C1 segment of cervical spinal cord (tissue), 14 donors: ENCODE data around the gene UQCRHL.

Source experiments
- DNase-seq, 14 donors: peaks; one replicate each; lab custom pipeline; 2025; lab: John Stamatoyannopoulos, UW

Gene UQCRHL

DNA sequence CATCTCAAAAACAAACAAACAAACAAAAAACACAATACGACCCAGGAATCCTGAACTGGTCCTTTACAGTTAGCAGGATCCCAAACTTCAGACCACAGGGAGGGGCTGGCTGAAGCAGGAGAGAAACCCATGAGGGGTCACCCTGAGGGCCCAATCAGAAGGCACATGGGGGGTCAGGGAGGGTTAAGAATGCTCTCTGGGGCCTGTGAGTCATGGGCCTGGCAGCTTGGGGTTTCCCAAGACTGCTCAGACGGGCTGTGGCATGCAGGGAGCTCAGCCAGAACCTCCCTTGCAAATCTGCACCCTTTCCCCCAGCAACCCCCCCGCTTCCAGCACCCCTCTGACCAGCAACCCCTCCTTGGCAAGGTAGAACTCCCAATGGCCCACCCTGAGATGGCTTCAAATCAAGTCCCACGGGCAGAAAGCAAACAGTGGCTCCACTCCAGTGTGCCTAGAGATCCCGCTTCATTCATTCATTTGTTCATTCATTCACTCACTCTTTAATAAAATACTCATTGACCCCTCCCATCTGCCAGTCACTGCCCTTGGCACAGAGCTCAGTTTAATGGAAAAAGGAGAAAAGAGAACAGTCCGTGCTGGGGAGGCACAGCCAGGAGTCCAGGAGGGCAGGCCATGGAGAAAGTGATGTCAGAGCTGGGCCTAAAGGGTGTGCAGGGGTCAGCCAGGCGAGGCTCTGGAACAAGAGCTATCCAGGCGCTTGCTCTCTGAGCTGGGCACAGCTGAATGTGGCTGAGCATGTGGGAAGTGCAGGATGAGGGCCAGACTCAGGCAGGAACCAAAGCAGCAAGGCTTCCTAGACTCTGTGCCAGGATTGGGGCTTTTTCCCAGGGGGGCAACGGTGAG is 8.2 kb downstream of the UQCRHL start:
- peak in 7 of 14 donors; percentile 13 to 70 (median 29) for DNase-seq

DNA sequence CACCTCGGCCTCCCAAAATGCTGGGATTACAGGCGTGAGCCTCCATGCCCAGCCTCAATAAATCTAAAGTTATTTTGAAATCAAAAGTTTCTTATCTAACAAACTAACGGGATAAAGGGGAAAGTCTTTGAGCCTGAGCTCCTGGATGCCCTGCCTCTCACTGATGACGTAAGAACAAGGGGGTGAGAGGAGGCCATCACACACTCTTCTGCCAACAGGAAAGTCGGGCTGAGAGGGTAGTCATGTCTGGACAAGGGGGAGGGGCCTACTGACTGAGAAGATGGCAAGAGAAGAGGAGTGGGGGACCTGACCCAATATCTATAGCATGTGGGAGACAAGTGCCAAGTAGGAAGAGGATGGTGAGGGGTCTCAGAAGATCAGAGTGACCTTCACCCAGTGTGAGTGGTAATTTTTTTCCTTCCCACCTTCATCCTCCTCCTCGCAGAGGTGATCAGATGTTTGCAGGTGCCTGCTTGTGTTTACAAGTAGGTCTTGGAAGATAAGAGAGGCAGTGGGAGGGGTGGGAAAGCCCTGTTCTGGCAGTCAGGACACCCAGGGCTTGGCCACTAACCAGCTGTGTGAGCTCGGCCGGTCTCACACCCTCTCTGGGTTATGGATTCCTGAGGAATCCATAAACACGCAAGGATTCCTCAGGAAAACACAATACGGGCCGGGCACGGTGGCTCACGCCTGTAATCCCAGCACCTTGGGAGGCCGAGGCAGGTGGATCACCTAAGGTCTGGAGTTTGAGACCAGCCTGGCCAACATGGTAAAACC is 9.6 kb downstream of the UQCRHL start:
- DNase-seq: no peak

DNA sequence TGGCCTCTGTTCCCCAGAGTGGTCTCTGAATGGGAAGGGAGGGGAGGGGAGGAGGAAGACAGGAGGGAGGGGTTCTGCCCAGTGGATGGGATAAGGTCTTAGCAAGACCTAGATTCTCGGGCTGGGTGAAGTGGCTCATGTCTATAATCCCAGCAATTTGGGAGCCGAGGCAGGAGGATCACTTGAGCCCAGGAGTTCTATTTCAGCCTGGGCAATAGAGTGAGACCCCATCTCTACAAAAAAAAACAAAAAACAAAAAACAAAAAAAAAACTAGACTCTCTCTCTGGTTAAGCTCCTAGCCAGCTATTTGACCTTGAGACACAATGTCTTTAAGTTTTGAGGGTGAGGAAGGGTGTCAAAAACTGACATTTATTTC is 11.4 kb downstream of the UQCRHL start:
- no peak for DNase-seq

GRCh38 chr1:15788624-15789301 is 18.7 kb downstream of the UQCRHL start:
- DNase-seq: no peak

- DNase-seq: peak in 3 of 14 donors; percentile 0 to 70 (median 11)
These were observed 20.9 kb downstream of the UQCRHL start for GRCh38 chr1:15786581-15786980.

GRCh38 chr1:15785683-15786082 is 21.8 kb downstream of the UQCRHL start:
- no peak for DNase-seq

DNA sequence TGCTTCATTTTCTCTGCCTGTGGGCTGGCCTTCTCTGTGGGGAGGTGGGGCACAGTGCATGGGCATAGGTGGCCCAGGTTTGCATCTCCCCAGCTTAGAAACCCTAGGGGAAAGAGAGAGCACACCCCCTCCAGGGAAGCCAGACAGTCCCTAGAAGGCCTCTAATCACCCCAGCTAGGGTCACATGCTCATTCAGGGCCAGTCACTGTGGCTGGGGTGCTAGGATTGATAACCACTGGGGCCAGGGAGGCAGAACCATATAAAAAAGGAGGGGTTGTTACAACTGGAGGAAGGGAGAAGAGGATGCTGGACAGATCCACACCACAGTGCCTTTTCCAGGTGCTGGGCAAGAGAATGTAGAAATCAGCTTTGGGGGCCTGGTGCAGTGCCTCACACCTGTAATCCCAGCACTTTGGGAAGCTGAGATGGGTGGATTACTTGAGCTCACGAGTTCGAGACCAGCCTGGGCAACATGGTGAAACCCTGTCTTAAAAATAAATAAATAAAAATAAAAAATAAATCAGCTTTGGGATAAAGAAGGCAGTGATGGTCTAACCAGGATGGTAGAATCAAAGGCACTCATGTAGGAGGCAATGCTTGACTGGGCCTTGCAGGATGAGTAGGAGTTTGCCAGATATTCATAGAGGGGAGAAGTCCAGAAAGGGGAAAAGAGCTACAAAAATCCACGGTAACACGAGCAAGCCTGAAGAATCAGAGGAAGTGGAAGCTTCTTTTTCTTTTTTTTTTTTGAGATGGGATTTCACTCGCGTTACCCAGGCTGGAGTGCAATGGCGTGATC is 29.3 kb downstream of the UQCRHL start:
- DNase-seq: no peak

DNA sequence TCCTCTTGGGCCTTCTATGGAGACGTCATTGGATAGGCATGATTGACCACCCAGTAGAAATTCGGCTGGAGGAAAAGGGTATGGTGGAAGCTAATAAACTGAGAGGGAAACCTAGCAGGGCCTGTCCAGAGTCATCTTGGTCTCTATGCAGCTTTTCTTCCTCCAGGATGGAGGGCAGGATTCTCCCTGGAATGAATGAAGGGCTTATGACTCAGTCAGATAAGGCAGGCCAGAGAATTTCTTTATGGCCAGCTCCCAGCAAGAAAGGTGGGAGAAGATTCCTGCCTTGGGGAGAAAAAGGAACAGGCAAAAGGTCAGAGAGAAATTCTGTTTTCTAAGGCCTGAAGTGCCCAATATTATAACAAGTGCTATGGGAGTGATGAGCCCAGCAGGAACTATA is 31.7 kb downstream of the UQCRHL start:
- no peak for DNase-seq

DNA sequence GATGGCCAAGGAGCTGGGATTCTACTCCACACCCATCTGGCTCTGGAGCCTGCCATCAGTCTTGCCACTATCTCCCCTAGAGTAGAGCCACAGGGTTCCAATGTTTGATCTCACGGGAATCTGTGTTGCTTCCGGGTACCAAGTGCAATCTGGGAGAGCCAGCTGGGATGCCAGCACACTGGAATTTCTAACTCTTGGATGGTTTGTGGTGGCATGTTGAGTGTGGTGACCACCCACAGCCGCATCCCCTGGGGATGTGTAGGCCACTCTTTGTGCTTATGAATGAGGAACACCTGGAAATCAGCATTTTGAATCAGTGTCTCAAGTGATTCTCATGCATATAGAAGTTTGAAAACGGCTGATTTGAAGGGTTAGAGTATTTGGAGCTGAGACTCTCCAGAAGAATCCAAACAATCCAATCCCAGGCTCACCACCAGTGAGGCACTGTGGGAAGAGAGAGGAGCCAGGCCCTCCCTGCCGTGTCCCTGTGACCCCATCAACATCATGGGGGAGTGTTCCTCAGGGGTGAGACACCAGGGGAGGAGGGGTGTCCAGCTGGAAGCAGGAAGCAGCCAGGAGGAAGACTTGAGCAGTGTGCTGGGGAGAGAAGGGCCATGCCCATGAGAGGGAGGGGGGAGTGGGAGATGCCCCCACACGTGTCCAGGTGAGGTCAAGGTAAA is 35.5 kb downstream of the UQCRHL start:
- DNase-seq: no peak

GRCh38 chr1:15770313-15770962 is 37.0 kb downstream of the UQCRHL start:
- DNase-seq: no peak

GRCh38 chr1:15768388-15768787 is 39.1 kb downstream of the UQCRHL start:
- no peak for DNase-seq

DNA sequence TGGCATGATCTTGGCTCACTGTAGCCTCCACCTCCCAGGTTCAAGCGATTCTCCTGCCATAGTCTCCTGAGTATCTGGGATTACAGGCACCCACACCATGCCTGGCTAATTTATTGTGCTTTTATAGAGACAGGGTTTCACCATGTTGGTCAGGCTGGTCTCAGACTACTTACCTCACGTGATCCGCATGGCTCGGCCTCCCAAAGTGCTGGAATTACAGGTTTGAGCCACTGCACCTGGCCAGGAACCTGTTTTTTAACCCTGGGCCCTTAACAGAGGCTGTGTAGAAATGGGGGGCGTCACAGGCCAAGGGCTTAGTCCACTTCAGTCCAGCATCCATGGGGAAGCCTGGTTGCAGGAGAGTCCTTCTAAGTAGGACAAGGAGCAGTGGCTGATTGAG is 39.5 kb downstream of the UQCRHL start:
- DNase-seq: no peak

DNA sequence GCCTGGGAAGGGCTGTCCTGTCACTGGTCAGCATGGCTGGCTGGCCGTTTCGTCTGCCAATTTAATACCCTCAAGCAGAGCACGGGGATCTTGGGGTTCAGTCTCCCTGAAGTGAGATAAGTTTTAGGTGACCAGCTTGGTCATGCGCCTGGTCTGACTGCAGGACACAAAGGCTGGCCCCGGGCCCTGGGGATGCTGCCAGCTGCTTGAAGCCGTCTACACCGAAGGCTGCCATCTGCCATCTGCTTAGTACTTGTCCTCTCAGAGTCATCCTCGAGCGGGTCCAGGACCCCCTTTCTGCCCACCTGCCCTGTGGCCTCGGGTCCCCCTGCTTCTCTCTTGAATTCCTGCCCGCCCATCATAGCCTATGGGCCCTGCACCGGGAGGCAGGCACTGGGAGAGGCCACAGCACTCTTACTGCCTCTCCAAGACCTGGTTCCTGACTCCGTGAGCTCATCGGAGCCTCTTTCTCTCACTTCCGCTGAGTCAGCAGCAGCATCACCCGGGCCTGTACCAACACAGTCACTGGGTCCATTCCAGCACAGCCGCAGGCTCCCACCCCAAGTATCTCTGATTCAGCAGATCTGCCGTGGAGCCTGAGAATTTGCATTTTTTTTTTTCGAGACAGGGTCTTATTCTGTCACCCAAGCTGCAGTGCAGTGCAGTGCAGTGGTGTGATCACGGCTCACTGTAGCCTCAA is 41.8 kb downstream of the UQCRHL start:
- peak in 4 of 14 donors; percentile 10 to 42 (median 20) for DNase-seq

DNA sequence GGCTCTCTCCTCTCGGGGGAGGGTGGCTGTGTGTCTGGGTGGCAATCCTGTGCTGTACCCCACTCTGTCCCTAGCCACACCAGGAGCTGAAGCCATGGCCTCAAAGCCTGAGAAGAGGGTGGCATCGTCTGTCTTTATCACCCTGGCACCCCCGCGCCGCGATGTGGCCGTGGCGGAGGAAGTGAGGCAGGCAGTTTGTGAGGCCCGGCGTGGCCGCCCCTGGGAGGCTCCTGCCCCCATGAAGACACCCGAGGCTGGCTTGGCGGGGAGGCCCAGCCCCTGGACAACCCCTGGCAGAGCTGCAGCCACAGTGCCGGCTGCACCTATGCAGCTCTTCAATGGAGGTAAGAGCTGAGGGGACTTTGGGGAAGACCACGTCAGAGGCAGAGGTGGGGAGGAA is 42.6 kb downstream of the UQCRHL start:
- DNase-seq: no peak

GRCh38 chr1:15764269-15764764 is 43.1 kb downstream of the UQCRHL start:
- DNase-seq: no peak

GRCh38 chr1:15762546-15762945 is 44.9 kb downstream of the UQCRHL start:
- no peak for DNase-seq

GRCh38 chr1:15761366-15762128 is 45.9 kb downstream of the UQCRHL start:
- no peak for DNase-seq

DNA sequence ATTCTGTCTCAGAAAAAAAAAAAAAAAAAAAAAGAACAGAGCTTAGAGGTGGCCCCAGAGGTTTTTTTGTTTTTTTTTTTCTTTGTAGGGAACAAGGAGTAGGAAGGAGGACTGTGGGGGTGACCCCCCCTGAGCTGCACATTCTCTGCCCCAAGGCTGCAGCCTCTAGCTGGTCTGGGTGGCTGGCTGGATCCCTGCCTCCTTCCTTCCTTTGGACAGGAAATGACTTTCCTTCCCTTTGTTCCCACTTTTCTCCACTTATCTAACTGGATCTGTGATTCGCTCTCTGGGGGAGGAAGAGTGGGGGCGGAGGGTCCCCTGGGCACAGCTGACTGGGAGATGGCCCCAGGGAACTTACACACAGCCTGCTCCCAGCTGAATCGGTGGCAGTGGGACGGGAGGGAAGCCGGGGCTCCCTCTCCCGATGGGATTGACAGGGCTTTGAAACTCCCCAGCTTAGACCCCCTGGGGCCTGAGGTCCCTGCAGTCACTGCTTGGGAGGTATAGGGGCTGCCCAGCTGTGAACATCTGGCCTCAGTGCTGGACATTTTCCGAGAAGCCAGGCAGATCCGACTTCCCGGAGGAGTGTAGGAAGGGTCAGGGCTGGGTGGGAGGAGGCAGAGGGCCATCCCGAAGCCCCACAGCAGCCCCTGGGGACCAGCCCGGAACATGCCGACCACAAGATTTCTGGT is 46.8 kb downstream of the UQCRHL start:
- no peak for DNase-seq
